MCF 10A (cell line): ENCODE results near the gene MLH3. TPM values are rescaled to one million over a fixed set of nuclear protein-coding genes. Genes with fewer than 3 reads are reported as not detected.
"Not testable (repeated sequence)": the region's sequence is repeated elsewhere in the genome, so short reads cannot be mapped to it uniquely, and the experiment has no call there.

Source experiments
- BruUV-seq: library from RNA; stranded (reverse); fragments of 400-500 nt; replicated peaks from 2 replicates; lab custom pipeline; 2021; lab: Mats Ljungman, UMichigan
- CTCF ChIA-PET: fragments of 300-600 bp; sonication (Branson Sonifier 250); formaldehyde crosslinking; extraction: SDS; loops from one replicate; lab custom pipeline; 2021; ENCODE audit warnings: antibody characterized with exemption, inconsistent platforms; lab: Yijun Ruan, JAX
- POLR2A ChIA-PET: fragments of 300-600, 350-650 bp; sonication (Branson Sonifier 250); formaldehyde crosslinking; extraction: SDS; loops from one replicate; lab custom pipeline; 2020; ENCODE audit warnings: antibody characterized with exemption, inconsistent platforms; lab: Yijun Ruan, JAX
- DNase-seq: peaks from one replicate; pipeline ENCODE4 v3.0.0-alpha.2; 2018; ENCODE audit not compliant: unreplicated experiment
- H3K27ac Mint-ChIP-seq: one replicate; pipeline ENCODE4 v1.8.0; 2022; ENCODE audit warnings: mild to moderate bottlenecking, low read depth, mixed read lengths; ENCODE audit not compliant: unreplicated experiment
- H3K27me3 Mint-ChIP-seq: one replicate; pipeline ENCODE4 v1.8.0; 2022; ENCODE audit warnings: mixed read lengths; ENCODE audit not compliant: insufficient read depth, unreplicated experiment
- H3K36me3 Mint-ChIP-seq: one replicate; pipeline ENCODE4 v1.8.0; 2022; ENCODE audit warnings: mild to moderate bottlenecking, moderate library complexity, mixed read lengths; ENCODE audit not compliant: insufficient read depth, unreplicated experiment
- H3K4me1 Mint-ChIP-seq: one replicate; pipeline ENCODE4 v1.8.0; 2022; ENCODE audit warnings: mixed read lengths; ENCODE audit not compliant: insufficient read depth, unreplicated experiment
- H3K4me3 Mint-ChIP-seq: one replicate; pipeline ENCODE4 v1.8.0; 2022; ENCODE audit warnings: mild to moderate bottlenecking, moderate library complexity, mixed read lengths; ENCODE audit not compliant: unreplicated experiment
- H3K9me3 Mint-ChIP-seq: one replicate; pipeline ENCODE4 v1.8.0; 2022; ENCODE audit warnings: mixed read lengths; ENCODE audit not compliant: unreplicated experiment
- CTCF ChIP-seq: fragments of 200-600 bp; IDR thresholded peaks from one replicate; pipeline ENCODE4 v1.8.0; 2022; ENCODE audit warnings: antibody characterized with exemption, mild to moderate bottlenecking; ENCODE audit not compliant: unreplicated experiment
- intact Hi-C: fragments of 100-400 bp; cut with micrococcal nuclease; formaldehyde crosslinking; loops from 2 replicates; pipeline ENCODE4 v1.14.1; 2022
- total RNA-seq: library from RNA; stranded (reverse); gene quantifications from 2 replicates; pipeline ENCODE4 v1.2.3, GENCODE V29; 2022

The MLH3 gene
- total RNA-seq, 1 experiment from 2014 or later: 28.2 TPM

GRCh38 chr14:75068294-75069120 lies 17.2 kb upstream of the MLH3 start:
- peak; percentile 19 for DNase-seq
- intact Hi-C loops: no loop called here
- Mint-ChIP-seq H3K27ac (no peak overlapping the region), H3K9me3 (no peaks in the 10 kb centered on the region), H3K36me3 (no peaks in the 10 kb centered on the region), H3K4me1 (peaks cover 6% of the 10 kb centered on the region), H3K27me3 (no peaks in the 10 kb centered on the region), H3K4me3 (no peak overlapping the region)
- POLR2A ChIA-PET: interaction anchor here (0.6 to 2.2 kb wide), 17 partner anchors 10 to 575 kb away, joined by 3 to 18 read pairs (median 3); partner anchors contain the start of genes DLST, EIF2B2, ISCA2 and MLH3
- BruUV-seq: TSS peak; percentile 77
- CTCF ChIA-PET: interaction anchor here (0.5 to 1.3 kb wide), 5 partner anchors 11 to 586 kb away, joined by 3 to 4 read pairs (median 3); no protein-coding TSS in a partner anchor
- TF ChIP-seq CTCF: no peak

- H3K36me3 Mint-ChIP-seq, H3K9me3 Mint-ChIP-seq, intact Hi-C loops, H3K27me3 Mint-ChIP-seq, H3K27ac Mint-ChIP-seq, H3K4me3 Mint-ChIP-seq, H3K4me1 Mint-ChIP-seq, DNase-seq, BruUV-seq: not testable (repeated sequence)
- POLR2A ChIA-PET: interaction anchor here (0.6 to 2.0 kb wide), 11 partner anchors 9 to 214 kb away, joined by 3 to 7 read pairs (median 3); partner anchors contain the start of genes EIF2B2 and MLH3
- CTCF ChIA-PET: interaction anchor here (0.6 to 1.3 kb wide), 4 partner anchors 11 to 403 kb away, joined by 3 to 4 read pairs (median 3); no protein-coding TSS in a partner anchor
Measured at GRCh38 chr14:75067765-75068164, 16.5 kb upstream of the MLH3 start.

- no peak for DNase-seq
- no peak overlapping the region for H3K27ac Mint-ChIP-seq
- H3K9me3 Mint-ChIP-seq: no peaks in the 10 kb centered on the region
- POLR2A ChIA-PET: interaction anchor here (0.8 to 1.0 kb wide), 2 partner anchors 15 to 64 kb away, joined by 3 read pairs; partner anchors contain the start of gene EIF2B2
- H3K4me1 Mint-ChIP-seq: peaks cover 6% of the 10 kb centered on the region
- H3K27me3 Mint-ChIP-seq: no peaks in the 10 kb centered on the region
- CTCF ChIA-PET: interaction anchor here (0.7 to 1.1 kb wide), 3 partner anchors 21 to 404 kb away, joined by 3 read pairs; no protein-coding TSS in a partner anchor
- TF ChIP-seq CTCF: no peak
- H3K4me3 Mint-ChIP-seq: no peak overlapping the region
- H3K36me3 Mint-ChIP-seq: no peaks in the 10 kb centered on the region
- BruUV-seq: no TSS peak
- intact Hi-C loops: no loop called here
Measured at GRCh38 chr14:75067212-75067611, 15.9 kb upstream of the MLH3 start.

GRCh38 chr14:75066691-75067090 lies 15.4 kb upstream of the MLH3 start:
- Mint-ChIP-seq H3K36me3 (no peaks in the 10 kb centered on the region), H3K27ac (no peak overlapping the region), H3K4me3 (no peak overlapping the region), H3K27me3 (no peaks in the 10 kb centered on the region), H3K4me1 (peaks cover 6% of the 10 kb centered on the region), H3K9me3 (no peaks in the 10 kb centered on the region)
- no TSS peak for BruUV-seq
- POLR2A ChIA-PET: interaction anchor here (1.0 to 4.1 kb wide), 2 partner anchors 15 to 16 kb away, joined by 3 to 49 read pairs; partner anchors contain the start of gene MLH3
- TF ChIP-seq CTCF: no peak
- no peak for DNase-seq
- CTCF ChIA-PET: interaction anchor here (1.0 to 1.1 kb wide), 2 partner anchors 22 to 62 kb away, joined by 3 read pairs; no protein-coding TSS in a partner anchor
- intact Hi-C loops: no loop called here
